Neural progenitor cell (in vitro differentiated cells): ENCODE results near the gene PRELP.

ENCODE experiments used
- EZH2 ChIP-seq: fragments of 200-600 bp; sonication (generic); IDR thresholded peaks from 2 replicates; pipeline ENCODE4 v1.6.1; 2017; ENCODE audit warnings: antibody characterized with exemption, mild to moderate bottlenecking, moderate library complexity
- EZH2phosphoT487 ChIP-seq: fragments of 200-600 bp; sonication (generic); IDR thresholded peaks from 2 replicates; pipeline ENCODE4 v1.6.1; 2017; ENCODE audit warnings: antibody characterized with exemption
- TF ChIP-seq, protein P1 (sequence below): fragments of 200-600 bp; sonication (generic); IDR thresholded peaks from 2 replicates; pipeline ENCODE4 v1.5.1; 2017; ENCODE audit warnings: antibody characterized with exemption, mild to moderate bottlenecking

DNA sequence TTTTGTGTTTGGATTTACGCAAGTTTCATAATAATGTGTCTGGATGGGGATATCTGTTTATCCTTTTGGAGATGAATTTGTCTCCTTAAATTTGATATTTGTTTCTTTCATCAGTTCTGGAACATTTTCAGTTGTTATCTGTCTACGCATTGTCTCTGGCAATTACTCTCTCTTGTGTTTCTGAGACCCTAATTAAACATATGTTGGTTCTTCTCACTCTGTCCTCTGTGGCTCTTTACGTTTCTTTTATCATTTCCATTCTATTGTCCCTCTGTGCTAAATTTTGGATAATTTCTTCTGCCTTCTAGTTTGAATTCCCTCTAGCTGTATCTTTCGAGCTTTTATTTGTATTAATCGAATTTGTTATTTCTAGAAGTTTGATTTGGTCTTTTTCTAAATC lies 17.5 kb upstream of the PRELP start:
- TF ChIP-seq, protein P1, sequence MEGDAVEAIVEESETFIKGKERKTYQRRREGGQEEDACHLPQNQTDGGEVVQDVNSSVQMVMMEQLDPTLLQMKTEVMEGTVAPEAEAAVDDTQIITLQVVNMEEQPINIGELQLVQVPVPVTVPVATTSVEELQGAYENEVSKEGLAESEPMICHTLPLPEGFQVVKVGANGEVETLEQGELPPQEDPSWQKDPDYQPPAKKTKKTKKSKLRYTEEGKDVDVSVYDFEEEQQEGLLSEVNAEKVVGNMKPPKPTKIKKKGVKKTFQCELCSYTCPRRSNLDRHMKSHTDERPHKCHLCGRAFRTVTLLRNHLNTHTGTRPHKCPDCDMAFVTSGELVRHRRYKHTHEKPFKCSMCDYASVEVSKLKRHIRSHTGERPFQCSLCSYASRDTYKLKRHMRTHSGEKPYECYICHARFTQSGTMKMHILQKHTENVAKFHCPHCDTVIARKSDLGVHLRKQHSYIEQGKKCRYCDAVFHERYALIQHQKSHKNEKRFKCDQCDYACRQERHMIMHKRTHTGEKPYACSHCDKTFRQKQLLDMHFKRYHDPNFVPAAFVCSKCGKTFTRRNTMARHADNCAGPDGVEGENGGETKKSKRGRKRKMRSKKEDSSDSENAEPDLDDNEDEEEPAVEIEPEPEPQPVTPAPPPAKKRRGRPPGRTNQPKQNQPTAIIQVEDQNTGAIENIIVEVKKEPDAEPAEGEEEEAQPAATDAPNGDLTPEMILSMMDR, result no peak
- no peak for TF ChIP-seq EZH2
- TF ChIP-seq EZH2phosphoT487, result no peak
